RWPE1 (cell line): ENCODE measurements around the gene HEATR5B.

Experiments
- CTCF ChIA-PET: fragments of 350-600 bp; sonication (Branson Sonifier 250); formaldehyde crosslinking; extraction: SDS; loops from one replicate; lab custom pipeline; 2021; lab: Yijun Ruan, JAX
- POLR2A ChIA-PET: fragments of 400-600 bp; formaldehyde crosslinking; extraction: SDS; loops from one replicate; lab custom pipeline; 2020; ENCODE audit warnings: antibody characterized with exemption; ENCODE audit not compliant: low non-redundant PET; lab: Yijun Ruan, JAX
- DNase-seq: peaks from one replicate; pipeline ENCODE4 v3.0.0; 2012; ENCODE audit warnings: low spot score
- H3K27ac ChIP-seq: fragments of 450-650 bp; 2 replicates; pipeline ENCODE4 v1.5.1; 2017
- CTCF ChIP-seq: fragments of 450-650 bp; conservative IDR thresholded peaks from 2 replicates; pipeline ENCODE4 v1.5.1; 2017; ENCODE audit warnings: low read depth, mild to moderate bottlenecking

Gene HEATR5B

GRCh38 chr2:37083873-37084794, at the start of gene HEATR5B, which contains the start of gene GPATCH11:
Gene HEATR5B, minus strand, starts transcription at chr2:37084372. Its CDS starts 958 bp downstream, at chr2:37083414.
Gene GPATCH11, plus strand, starts transcription at chr2:37084518. Its CDS starts 3,864 bp downstream, at chr2:37088382.
- CTCF ChIA-PET: no interaction called here
- POLR2A ChIA-PET: no interaction called here
- peak; percentile 99 for DNase-seq
- no peak for TF ChIP-seq CTCF
- H3K27ac ChIP-seq: peak within 1 kb of the TSS; percentile 80

- CTCF ChIA-PET: no interaction called here
- POLR2A ChIA-PET: no interaction called here
- no peak for DNase-seq
These were observed 48.7 kb upstream of the HEATR5B start for GRCh38 chr2:37132914-37133313.

GRCh38 chr2:37125416-37125815, 41.2 kb upstream of the HEATR5B start:
- DNase-seq: no peak
- ChIA-PET POLR2A (no interaction called here), CTCF (interaction anchor here (0.6 to 0.7 kb wide), 2 partner anchors 14 to 887 kb away, joined by 3 to 4 read pairs; no protein-coding TSS in a partner anchor)
- no peak overlapping the region for H3K27ac ChIP-seq
- no peak for TF ChIP-seq CTCF

More at GRCh38 chr2:37132914-37133313, 48.7 kb upstream of the HEATR5B start:
- TF ChIP-seq CTCF: no peak
- H3K27ac ChIP-seq: no peak overlapping the region

GRCh38 chr2:37119157-37119556, 35.0 kb upstream of the HEATR5B start:
- CTCF ChIA-PET: no interaction called here

GRCh38 chr2:37117566-37117965, 33.4 kb upstream of the HEATR5B start:
- no peak for TF ChIP-seq CTCF
- no peak overlapping the region for H3K27ac ChIP-seq
- ChIA-PET CTCF (no interaction called here), POLR2A (no interaction called here)
- no peak for DNase-seq

More at GRCh38 chr2:37119157-37119556, 35.0 kb upstream of the HEATR5B start:
- no peak overlapping the region for H3K27ac ChIP-seq
- POLR2A ChIA-PET: no interaction called here
- no peak for TF ChIP-seq CTCF
- DNase-seq: no peak

- CTCF ChIA-PET: interaction anchor here (0.6 kb wide), 1 partner anchor 13 kb away, joined by 3 read pairs; no protein-coding TSS in a partner anchor
- H3K27ac ChIP-seq: no peak overlapping the region
- TF ChIP-seq CTCF: no peak
- DNase-seq: no peak
- POLR2A ChIA-PET: no interaction called here
These were observed 27.8 kb upstream of the HEATR5B start for GRCh38 chr2:37111958-37112357.
